ENCODE measurements around the gene HOXD10.

The HOXD10 gene

DNA sequence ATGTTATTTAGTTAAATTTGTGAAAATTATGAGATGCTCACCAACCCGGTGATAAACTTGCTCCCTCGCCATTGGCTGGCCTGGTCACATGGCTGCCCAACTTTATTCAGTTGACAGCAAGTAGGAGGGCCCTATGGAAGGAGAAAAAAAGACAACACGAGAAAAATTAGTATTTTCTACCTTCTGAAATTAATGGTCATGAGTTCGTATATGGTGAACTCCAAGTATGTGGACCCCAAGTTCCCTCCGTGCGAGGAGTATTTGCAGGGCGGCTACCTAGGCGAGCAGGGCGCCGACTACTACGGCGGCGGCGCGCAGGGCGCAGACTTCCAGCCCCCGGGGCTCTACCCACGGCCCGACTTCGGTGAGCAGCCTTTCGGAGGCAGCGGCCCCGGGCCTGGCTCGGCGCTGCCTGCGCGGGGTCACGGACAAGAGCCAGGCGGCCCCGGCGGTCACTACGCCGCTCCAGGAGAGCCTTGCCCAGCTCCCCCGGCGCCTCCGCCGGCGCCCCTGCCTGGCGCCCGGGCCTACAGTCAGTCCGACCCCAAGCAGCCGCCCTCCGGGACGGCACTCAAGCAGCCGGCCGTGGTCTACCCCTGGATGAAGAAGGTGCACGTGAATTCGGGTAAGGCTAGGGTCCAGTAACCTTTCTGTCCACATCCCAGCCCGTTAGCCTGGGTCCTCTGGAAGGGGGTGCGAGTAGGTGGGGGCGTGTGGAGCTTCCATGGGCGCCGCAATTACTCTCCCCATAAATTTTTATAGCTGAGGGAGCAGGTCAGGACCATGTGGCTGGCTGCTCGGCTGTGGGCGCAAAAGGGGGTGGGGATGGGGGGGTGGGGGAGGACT, 35.1 kb downstream of the HOXD10 start, which contains the start of gene HOXD4:
Gene HOXD4 (plus strand): TSS at position 109 of the 846 bp plus-strand sequence. CDS start 84 bp downstream, at position 193.
- no peak for DNase-seq (ENCODE audit: low read depth in 2 of 2)

DNA sequence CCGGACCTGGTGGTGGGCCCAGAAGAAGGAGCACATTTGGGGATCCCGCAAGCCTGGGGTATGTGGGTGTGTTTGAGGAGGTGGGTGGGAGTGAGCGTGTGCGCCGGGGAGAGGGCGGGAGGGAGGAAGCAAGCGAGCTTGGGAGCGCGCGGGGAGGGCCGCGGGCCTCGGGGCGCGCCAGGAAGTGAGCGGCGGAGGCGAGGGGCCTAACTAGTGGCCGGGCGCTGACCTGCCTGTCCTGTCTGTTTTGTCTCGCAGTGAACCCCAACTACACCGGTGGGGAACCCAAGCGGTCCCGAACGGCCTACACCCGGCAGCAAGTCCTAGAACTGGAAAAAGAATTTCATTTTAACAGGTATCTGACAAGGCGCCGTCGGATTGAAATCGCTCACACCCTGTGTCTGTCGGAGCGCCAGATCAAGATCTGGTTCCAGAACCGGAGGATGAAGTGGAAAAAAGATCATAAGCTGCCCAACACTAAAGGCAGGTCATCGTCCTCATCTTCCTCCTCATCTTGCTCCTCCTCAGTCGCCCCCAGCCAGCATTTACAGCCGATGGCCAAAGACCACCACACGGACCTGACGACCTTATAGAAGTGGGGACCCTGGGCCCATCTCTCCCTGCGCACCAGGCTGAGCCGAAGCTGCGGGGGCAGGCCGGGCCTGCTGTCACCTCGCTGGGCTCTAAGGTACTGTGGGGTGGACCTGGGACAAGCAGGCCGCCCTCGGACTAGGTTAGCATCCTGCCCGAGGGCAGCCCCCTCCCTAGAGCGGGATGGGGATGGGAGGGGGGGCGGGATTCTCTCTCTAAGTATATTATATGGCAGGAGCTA, 36.0 kb downstream of the HOXD10 start:
- no peak for DNase-seq (ENCODE audit: low read depth in 2 of 2)

DNA sequence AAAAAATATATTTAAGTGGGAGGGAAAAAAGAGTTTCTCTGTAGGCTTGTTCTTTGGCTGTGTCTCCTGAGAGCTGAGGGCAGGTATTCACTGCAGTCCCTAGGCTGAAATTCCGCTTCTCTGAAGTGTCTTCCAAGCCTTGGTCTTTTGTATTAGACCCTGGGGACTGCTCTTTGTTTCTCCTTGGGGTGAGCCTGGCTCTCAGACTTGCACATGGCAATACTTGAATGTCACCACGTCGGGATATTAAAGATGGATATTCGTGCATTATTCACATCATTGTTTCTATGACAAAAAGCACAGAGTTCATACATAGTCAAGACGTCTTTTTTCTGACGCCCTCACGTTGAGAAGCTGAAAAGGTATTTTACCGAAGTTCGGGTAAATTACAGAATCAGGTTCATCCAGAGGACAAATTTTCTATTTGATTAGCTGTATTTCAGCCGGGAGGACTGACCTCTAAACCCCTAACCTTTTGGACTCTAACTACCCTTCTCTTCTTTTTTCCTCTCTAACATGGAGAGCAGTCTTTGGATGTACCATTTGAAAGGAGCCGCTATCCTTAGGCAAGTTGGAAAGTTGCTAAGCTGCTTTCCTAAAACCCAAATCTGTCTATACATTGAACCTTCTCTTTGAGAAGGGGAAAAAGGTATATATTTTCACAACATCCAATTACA, 38.1 kb downstream of the HOXD10 start:
- no peak for DNase-seq (ENCODE audit: low read depth in 2 of 2)

DNA sequence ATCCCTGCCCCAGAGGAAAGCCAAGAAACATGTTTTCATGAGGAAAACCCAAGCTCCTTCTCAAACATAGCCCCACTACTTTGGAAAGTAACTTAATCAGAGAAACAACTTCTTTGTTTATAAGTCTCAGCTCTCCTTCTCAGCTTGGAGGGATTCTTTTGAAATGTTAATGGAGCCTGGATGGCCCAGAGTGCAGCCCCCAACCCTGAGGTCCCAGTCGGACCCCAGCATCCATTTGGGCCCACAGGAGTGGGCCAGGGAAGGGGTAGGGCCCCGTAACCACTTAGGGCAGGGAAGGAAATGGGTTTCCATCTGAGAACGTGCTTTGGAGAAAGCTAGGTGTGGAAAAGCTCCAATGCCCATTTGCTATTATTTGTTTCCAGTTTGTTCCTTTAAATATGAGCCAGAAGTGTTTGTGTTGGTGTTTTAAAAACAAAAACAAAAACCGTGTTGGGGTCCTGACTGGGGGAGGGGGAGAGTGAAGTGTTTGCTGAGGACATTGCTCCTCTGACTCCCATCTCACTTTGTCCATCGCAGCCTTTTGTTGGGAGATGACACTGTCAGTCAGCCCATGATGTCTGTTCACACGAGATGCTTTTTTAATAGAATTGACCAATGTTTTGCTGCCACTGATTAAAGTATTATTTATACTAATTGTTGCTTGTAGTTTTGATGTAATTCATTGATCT, 38.9 kb downstream of the HOXD10 start:
- no peak for DNase-seq (ENCODE audit: low read depth in 2 of 2)

DNA sequence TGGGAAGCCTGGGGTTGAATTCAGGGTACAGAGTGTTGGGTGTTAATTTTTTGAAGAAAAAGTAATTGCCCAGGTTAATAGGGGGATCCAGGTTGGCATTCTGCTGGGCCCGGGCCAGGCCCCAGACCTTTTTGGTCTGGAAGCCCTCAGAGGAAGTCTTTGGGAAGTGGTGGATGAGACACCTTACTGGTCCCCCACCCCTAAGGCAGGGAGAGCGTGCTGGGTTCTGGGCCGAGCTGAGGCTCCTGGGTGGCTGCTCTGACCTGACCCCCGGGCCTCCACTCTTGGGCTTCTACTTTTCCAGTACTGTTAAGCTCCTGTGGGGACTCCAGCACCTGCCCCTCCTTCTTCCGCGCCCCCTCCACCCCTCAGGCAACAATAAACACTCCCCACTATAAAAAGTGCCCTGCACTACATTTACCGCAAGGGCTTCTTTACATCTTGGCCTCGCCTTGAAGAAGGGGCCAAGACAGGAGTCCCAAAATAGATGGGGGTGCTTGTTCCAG, 39.8 kb downstream of the HOXD10 start:
- DNase-seq (ENCODE audit: low read depth in 2 of 2), result no peak

DNA sequence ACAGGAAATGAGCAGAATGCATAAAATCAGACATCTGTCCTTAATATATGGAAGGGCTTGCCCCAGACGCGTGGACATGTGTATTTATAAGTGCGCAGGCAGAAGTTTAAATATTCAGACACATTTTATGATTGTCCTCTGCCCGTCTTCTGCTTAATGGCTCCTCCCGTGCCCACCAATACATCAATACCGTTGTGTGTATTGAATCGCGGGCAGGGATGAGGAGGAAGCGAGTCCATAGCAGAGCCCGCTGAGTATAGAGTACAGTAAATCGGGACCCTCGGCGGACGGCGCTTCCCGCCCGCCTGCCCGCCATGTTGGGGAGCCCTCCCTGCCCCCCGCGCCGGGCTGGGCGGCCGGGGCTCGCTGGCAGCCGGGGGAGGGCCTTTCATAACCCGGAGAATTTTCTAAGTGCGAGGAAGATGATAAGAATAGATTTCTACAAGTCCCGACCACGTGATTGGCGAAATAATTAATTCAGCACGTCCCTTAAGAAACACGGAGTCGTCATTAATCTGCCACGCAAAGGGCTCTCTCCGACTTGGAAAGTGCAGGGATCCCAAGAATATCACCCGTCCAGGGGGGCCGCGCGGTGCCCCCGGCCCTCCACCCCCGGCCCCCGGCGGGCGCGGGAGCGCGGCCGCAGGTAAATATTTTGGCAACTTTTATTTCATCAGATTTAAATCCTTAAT, 40.4 kb downstream of the HOXD10 start, which contains the start of gene HOXD3:
Gene HOXD3 (plus strand): TSS at position 501 of the 692 bp plus-strand sequence. CDS start 11,808 bp downstream, outside the sequence.
- DNase-seq (ENCODE audit: low read depth in 2 of 2), result no peak

DNA sequence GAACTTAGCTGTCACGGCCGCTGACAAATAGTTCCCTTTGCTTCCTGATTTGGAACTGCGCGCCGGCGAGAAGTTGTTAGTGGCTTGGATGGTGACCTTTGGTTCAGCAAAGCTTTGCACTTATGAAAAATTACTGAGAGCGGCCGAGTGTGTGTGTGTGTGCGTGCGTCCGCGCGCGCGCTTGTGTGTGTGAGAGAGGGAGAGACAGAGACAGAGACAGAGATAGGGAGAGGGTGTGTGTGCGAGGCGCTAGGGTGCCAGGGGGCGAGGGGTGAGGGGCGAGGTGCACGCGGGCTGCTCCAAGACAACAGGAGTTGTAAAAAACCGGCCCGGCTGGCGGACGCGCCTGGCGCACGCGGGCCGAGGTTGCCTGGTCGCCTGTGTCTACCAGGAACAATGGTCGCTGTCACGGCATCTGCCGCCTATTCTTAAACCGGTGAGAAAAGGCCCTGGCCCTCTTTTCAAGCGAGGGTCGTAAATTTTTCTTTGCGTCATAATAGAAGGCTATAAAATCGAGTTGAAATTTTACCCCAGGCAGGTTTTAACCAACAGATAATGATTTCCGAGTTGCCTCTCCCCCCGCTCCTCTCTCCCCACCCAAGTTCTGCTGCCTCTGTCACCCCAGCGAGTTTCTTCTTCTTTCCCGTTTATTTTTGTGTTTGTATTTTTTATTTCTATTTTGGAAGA, 41.1 kb downstream of the HOXD10 start:
- no peak for DNase-seq (ENCODE audit: low read depth in 2 of 2)

DNA sequence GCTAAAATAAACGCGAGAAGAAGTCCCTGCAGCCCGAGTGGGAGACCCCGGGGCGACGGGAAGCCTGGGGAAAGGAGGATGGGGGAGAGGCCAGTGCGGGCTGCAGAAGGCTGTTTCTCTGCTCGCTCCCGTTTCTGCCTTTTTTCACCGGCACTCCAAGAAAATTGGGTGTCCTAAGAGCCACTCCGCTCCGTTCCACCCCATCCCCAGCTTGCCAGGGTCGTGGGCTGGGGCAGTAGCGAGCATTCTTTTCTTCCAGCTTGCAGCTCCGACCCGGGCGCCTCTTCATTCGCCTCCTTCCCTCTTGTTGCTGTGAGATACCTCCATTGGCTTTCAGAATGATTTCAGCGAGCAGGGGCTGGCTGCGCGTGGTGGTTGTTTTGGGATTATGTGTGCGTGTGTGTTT, 41.6 kb downstream of the HOXD10 start:
- DNase-seq (ENCODE audit: low read depth in 2 of 2), result no peak

DNA sequence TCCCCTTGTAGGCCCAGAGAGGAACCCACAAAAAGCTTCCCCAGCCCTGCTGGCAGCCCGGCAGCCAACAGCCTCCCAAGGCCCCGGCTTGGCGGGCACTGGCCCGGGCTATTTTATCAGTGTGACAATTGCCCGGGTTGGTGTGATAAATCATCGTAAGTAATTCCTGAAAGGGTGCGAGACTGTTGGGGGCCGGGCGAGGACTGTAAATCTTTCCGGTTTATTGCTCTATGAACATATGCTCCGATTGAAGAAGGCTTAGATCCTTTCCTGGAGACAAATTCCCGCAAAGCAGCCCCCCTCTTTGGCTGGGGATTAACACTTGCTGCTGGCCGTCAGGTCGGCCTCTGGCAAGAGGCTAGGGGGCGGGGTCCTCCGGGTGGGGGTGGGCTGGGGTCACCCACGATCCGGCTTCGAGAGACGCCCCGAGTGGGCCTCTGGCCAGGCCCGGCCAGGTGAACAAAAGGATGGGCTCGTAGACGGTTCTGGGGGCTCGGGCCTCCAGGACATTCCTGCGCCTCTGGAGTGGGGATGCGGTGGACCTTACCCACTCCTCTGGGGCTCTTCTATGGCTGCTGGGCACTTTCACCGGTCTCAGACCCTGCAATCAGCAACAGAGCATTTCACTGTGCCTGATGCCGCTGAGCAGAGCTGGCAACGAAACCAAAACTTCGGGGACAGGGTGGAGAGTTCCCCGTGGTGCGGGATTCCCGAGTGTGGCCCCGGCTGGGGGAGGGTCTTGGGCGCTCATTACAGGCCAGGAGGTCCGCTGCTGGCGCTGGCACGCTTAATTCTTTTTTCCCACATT, 42.5 kb downstream of the HOXD10 start:
- no peak for DNase-seq (ENCODE audit: low read depth in 2 of 2)

DNA sequence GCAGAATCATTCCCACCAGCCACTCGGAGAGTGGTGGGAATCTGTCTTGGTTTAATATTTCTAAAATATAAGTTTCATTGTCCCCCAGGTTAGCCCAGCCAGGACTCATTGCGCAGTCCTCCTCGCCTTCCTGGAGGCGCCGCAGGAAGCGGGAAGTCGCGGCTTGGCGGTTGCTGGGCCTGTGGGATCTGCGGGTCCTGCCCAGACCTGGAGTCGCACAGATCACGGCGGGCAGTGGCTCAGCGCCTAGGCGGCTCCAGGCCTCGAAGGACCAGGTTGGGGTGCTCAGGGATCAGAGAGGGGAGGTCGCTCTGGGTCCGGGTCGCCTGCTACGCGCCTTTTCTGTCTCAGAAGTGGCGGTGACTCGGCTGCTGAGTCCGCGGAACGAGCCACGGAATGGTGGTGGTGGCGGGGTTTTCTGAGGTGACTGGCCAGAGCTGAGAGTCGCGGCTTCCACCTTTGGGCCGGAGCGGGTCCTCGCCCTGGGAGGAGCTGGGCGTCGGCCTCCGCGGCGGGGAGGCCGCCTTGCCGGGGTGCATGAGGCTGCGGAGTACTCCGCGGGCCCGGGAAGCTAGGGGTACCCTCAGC, 43.2 kb downstream of the HOXD10 start:
- DNase-seq (ENCODE audit: low read depth in 2 of 2), result no peak

DNA sequence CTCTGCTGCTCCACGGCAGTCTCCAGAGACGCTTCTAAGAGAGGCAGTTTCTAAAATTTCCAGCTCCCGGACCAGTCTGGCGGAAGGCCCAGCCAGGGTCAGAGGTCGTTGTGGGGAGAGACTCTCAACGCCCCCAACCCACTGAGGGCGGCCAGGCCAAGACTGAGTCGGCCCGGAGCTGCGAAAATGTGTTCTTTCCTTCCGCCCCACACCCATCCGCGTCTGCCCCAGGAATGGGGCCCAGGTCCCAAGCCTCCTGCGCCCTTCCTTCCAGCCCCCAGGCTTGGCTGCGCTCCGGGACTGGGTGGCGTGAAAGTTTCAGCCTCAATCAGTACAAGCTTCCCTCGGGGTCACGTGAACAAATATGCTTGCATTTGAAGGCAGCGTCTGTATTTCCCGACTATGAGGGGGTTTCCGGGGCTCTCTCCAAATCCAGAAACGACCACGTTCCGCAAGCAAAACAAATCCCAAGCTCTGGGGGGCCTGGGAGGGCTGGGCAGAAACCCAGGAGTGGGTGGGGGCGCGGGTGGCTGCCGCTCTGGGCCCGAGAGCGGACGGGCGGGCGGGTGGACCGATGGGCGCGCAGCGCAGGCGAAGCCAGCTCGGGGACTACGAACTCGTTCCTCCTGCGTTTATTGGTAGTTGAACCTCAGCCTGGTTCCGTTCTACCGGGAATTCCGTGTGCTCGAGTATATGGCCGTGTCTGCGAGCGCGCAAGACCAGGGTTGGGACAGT, 43.8 kb downstream of the HOXD10 start:
- DNase-seq (ENCODE audit: low read depth in 2 of 2), result no peak

DNA sequence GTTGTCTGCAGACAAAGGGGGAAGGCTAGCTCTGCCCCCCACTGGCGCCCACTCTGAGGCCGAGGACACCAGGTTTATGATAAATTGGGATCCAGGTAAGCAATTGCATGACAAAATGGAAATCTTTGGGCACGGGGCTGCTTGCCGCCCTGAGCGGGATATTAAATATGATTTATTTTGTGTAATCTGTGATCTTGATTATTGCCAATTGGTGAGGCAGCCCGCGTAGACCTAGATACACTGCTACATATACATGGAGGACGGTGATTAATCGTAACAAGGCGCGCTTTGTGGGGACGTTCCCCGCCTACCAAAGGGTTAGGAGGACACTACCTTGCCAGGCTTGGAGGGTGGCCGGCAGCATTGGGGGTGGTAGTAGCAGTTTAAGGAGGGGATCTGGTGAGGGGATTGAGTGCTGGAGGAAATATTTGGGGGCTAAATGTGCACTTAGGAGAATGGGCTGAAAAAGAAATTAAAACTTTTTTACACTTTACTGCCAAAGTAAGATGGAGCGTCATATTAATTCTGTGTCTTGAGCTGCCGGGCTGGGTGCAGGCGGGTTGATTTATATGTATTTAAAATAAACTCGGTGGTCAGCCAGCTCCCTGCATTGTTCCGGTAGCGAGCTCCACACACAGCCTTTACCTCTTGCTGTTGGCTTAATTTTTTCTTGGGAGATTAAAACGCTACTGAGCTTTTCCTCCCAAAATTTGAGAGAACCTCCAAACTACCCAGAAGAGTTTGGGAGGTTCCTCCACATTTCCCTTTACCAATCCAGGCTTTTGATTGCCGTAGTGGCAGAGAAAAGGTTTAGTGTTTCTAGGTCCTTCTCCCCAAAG, 44.6 kb downstream of the HOXD10 start:
- DNase-seq (ENCODE audit: low read depth in 2 of 2), result no peak

DNA sequence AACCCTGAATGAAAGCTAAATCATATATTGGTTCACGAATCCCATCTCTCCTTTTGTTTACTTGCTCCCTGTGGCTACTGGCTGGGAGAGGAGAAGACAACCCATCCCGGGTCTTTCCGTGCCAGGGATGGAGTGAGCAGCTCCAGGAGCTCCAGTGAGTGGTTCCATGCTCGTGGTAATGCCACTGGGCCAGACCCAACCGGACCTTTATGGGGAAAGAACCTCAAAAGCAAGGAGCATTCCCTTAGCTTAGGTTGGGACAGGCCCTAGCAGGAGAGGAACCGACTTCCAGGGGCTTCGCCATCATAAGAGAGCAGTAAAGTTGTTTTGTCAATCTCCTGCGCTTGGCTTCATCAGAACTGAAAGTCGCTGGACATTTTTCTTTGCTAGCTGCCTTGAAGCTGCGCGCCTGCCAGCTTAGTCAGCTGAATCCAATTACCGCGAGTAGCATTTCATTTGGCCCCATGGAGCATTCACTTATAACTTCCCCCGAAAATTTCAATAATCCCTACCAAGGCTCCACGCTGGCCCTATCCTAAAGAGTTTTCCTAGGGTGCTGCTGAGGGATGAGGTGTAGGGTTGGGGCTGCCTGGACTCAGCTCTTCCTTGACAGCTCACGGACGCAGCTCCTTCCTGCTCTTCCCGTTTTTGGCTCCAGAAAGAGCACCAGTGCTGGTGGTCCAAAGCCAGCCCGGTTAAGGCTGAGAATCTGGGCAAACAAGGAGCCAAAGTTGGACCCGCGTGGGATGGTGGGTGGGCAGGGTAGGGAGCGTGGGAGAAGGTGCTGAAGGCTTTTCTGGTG, 45.4 kb downstream of the HOXD10 start:
- no peak for DNase-seq (ENCODE audit: low read depth in 2 of 2)

DNA sequence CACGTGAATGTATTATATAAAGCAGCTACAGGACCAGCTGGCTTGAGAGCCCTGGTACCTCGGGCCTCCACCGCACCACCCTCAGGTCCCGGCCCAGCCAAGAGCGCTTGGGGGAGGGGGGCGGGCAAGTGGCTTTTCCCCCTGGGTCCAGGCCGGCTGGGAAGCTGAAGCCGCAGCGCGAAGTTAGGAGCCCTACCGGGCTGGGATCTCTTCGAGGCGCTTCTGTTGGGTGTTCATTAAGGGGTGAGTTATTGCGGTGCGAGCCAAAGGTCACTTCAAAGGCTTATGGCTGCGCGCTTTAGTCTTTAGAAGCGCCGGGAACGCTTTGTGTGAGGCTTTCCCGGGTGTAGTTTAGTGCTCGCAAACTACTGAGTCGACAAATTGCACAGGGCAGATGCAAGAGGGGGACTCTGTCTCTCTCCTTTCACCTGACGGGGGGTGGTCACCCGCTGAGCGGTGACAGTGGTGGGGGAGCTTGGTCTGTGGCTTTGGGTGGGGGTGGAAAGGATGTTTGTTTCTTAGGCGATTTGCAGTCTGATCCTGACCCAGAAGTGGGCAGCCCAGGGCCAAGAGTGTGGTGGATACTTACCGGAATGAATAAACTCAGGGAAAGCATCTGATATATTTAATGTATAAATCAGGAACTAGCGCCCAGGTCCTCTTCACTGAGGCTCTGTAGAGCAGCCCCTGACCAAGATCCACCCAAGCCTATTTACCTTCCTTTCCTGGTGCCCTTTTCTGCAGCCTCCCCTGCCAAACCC, 46.5 kb downstream of the HOXD10 start:
- DNase-seq (ENCODE audit: low read depth in 2 of 2), result no peak

DNA sequence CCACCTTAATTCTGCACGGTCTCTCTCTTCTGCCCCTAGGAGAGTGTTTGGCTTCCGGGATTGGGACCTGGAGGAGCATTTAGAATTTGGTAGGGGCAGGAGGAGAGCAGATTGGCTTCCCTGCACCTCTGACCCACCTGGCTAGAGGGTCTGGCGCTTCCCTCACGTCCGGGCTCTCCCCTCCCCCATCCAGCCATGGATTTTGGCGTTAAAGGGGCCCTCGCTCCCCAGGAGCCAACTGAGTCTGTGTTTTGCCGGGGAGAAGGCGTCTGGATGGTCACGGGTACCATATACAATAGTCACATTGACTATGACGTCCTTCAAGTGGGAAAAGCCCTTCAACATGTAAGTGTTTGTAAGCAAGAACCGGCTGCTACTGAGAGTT, 47.1 kb downstream of the HOXD10 start:
- DNase-seq (ENCODE audit: low read depth in 2 of 2), result no peak

DNA sequence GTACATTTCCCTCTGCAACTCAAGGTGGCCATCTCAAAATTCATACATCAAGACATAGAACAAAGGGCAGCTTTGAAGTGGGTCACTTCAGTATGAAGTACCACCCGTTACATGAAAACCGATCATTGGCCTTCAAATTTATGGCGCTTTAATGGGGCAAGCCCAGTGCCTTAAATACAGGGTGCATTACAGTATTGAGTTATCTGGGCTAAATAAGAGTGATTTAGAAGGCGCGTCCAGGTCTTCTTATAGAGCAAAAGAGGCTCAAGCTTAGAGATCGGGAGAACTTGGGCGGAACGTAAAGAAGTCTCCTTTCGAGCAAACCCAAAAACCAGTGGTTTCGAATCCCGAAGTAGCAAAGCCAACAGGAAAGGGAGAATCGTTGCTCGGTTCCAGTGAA, 47.6 kb downstream of the HOXD10 start:
- DNase-seq (ENCODE audit: low read depth in 2 of 2), result no peak

All from stimulated activated CD8-positive, alpha-beta memory T cell treated with anti-CD3 and anti-CD28 coated beads, Interleukin-7, amount 100 ng/mL, for 1 hour (primary cell).